ENCODE measurements around the gene ARR3.
"Not testable (repeated sequence)": the region's sequence is repeated elsewhere in the genome, so short reads cannot be mapped to it uniquely, and the experiment has no call there.

Gene ARR3

GRCh38 chrX:70281951-70282350, 13.8 kb downstream of the ARR3 start, which contains the start of gene RAB41:
TSS of gene RAB41 (plus strand) at chrX:70282172. CDS start at chrX:70282218, 46 bp downstream.
- DNase-seq: no peak

GRCh38 chrX:70289168-70289792, 21.1 kb downstream of the ARR3 start:
- DNase-seq: no peak

- peak; percentile 85 for DNase-seq
Measured at GRCh38 chrX:70289793-70290770, 21.9 kb downstream of the ARR3 start, which contains the start of the genes KIF4A and PDZD11. TSS of gene KIF4A (plus strand) at chrX:70290104. CDS start at chrX:70290459, 355 bp downstream. TSS of gene PDZD11 (minus strand) at chrX:70289927. CDS start at chrX:70289341, 586 bp downstream.

- no peak for DNase-seq
Measured at GRCh38 chrX:70292788-70293187, 24.7 kb downstream of the ARR3 start.

GRCh38 chrX:70293621-70294020, 25.5 kb downstream of the ARR3 start:
- no peak for DNase-seq

GRCh38 chrX:70301716-70302115, 33.6 kb downstream of the ARR3 start:
- DNase-seq: no peak

GRCh38 chrX:70313503-70313902, 45.4 kb downstream of the ARR3 start:
- no peak for DNase-seq

GRCh38 chrX:70322784-70323183, 54.6 kb downstream of the ARR3 start:
- no peak for DNase-seq

GRCh38 chrX:70323628-70324027, 55.5 kb downstream of the ARR3 start:
- DNase-seq: not testable (repeated sequence)

GRCh38 chrX:70324326-70324725, 56.2 kb downstream of the ARR3 start:
- no peak for DNase-seq

- DNase-seq: no peak
Measured at GRCh38 chrX:70331161-70331560, 63.0 kb downstream of the ARR3 start.
